MV-4-11 (cell line): ENCODE measurements around the gene PITPNC1.
A peak's percentile ranks its signal among the peaks of the same experiment; 100 is the strongest.

Source experiments
- DNase-seq: peaks from one replicate; lab custom pipeline; 2025; lab: John Stamatoyannopoulos, UW

PITPNC1 gene

GRCh38 chr17:67554634-67555033 is 177.6 kb downstream of the PITPNC1 start:
- no peak for DNase-seq

GRCh38 chr17:67555855-67556254 is 178.8 kb downstream of the PITPNC1 start:
- no peak for DNase-seq

- no peak for DNase-seq
These were observed 180.2 kb downstream of the PITPNC1 start for GRCh38 chr17:67557052-67557845.

- no peak for DNase-seq
These were observed 180.8 kb downstream of the PITPNC1 start for GRCh38 chr17:67557921-67558320.

- DNase-seq: no peak
These were observed 181.8 kb downstream of the PITPNC1 start for GRCh38 chr17:67558740-67559380.

GRCh38 chr17:67559381-67559966 is 182.4 kb downstream of the PITPNC1 start:
- no peak for DNase-seq

- DNase-seq: no peak
These were observed 184.9 kb downstream of the PITPNC1 start for GRCh38 chr17:67562005-67562404.

GRCh38 chr17:67563692-67564228 is 186.7 kb downstream of the PITPNC1 start:
- DNase-seq: no peak

GRCh38 chr17:67565068-67565467 is 188.0 kb downstream of the PITPNC1 start:
- no peak for DNase-seq

GRCh38 chr17:67566656-67567055 is 189.6 kb downstream of the PITPNC1 start:
- no peak for DNase-seq

- DNase-seq: no peak
These were observed 192.0 kb downstream of the PITPNC1 start for GRCh38 chr17:67569015-67569451.

- peak; percentile 89 for DNase-seq
These were observed 192.8 kb downstream of the PITPNC1 start for GRCh38 chr17:67569873-67570272.

- DNase-seq: no peak
These were observed 193.7 kb downstream of the PITPNC1 start for GRCh38 chr17:67570797-67571196.

GRCh38 chr17:67571478-67571877 is 194.4 kb downstream of the PITPNC1 start:
- DNase-seq: peak; percentile 30

GRCh38 chr17:67573987-67574657 is 197.0 kb downstream of the PITPNC1 start:
- DNase-seq: no peak

- no peak for DNase-seq
These were observed 197.7 kb downstream of the PITPNC1 start for GRCh38 chr17:67574658-67575293.

GRCh38 chr17:67575325-67575724 is 198.2 kb downstream of the PITPNC1 start:
- no peak for DNase-seq

GRCh38 chr17:67576471-67577115 is 199.5 kb downstream of the PITPNC1 start:
- DNase-seq: no peak

GRCh38 chr17:67577429-67578141 is 200.5 kb downstream of the PITPNC1 start:
- DNase-seq: no peak

GRCh38 chr17:67578142-67578457 is 201.0 kb downstream of the PITPNC1 start:
- no peak for DNase-seq
